ENCODE measurements around the gene C8B. TPM values are rescaled to one million over a fixed set of nuclear protein-coding genes. Genes with fewer than 3 reads are reported as not detected.

The C8B gene
- polyA plus RNA-seq (ENCODE audit: insufficient read length in 3 of 3) = under 1 TPM in 1 of 3 donors, not detected in 2; 0.28 TPM

- no peak for DNase-seq (ENCODE audit: low read depth in 3 of 3, low spot score in 2 of 3)
Observed at GRCh38 chr1:56965916-56966697, at the start of gene C8B. Gene C8B, minus strand, starts transcription at chr1:56966015. Its CDS starts 67 bp downstream, at chr1:56965948.

DNA sequence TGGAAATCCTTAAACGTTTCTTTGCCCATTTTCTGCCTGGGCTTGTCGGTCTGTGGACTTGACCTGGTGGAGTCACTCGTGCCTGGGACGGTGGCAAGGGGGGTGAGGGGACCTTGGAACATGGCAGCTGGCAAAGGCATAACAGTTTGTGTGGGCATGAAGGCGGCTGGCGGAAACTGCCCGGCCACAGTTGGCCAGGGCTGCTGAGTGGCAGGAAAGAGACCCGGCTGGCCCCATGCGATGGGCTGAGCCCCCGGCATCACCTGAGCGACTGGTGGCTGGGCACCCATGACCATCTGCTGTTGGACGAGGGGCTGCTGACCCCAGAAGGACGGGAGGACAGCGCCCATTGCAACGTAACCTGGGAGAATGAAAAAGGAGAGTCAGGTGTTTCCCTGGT is 49.3 kb upstream of the C8B start:
- DNase-seq (ENCODE audit: low read depth in 3 of 3, low spot score in 2 of 3) = no peak

- DNase-seq (ENCODE audit: low read depth in 3 of 3, low spot score in 2 of 3) = no peak
Observed at GRCh38 chr1:57013522-57013921, 47.7 kb upstream of the C8B start.

- no peak for DNase-seq (ENCODE audit: low read depth in 3 of 3, low spot score in 2 of 3)
Observed at GRCh38 chr1:57012315-57012714, 46.5 kb upstream of the C8B start.

DNA sequence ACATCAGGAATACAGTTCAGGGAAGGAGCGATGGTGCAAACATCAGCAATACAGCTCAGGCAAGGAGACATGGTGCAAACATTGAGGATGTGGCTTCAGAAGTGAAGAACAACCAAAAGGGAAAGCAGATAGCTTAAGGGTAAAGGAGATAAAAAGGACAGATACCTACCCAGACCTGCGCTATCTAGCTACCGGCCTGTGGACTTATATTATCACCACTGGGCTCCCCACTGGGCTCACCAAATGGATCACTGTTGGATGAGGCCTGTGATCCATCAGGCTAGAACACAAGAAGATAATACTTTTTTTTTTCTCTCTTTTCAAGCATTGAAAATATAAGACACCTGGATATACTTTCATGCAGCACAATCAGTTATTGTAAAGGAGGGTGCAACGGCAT is 44.7 kb upstream of the C8B start:
- DNase-seq (ENCODE audit: low read depth in 3 of 3, low spot score in 2 of 3) = no peak

DNA sequence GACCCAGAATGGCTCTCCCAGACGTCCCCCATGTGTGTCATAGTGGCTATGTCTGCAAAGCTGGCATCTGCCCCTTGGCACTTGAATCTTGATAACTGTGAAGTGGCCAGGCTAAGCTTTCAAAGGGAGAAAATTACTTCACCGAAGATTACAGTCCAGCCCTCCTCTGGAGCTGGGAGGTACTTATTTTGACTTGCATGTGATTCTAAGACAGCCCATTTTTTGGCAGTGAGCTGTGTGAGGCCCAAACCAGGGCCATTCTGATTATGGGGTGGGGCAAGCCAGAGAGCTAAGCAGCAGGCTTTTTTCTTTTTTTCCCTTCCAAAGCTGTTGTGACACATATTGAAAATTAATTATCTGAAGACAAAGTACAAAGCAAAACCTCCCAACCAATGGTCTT is 42.1 kb upstream of the C8B start:
- no peak for DNase-seq (ENCODE audit: low read depth in 3 of 3, low spot score in 2 of 3)

GRCh38 chr1:57007472-57007871 is 41.7 kb upstream of the C8B start:
- no peak for DNase-seq (ENCODE audit: low read depth in 3 of 3, low spot score in 2 of 3)

DNA sequence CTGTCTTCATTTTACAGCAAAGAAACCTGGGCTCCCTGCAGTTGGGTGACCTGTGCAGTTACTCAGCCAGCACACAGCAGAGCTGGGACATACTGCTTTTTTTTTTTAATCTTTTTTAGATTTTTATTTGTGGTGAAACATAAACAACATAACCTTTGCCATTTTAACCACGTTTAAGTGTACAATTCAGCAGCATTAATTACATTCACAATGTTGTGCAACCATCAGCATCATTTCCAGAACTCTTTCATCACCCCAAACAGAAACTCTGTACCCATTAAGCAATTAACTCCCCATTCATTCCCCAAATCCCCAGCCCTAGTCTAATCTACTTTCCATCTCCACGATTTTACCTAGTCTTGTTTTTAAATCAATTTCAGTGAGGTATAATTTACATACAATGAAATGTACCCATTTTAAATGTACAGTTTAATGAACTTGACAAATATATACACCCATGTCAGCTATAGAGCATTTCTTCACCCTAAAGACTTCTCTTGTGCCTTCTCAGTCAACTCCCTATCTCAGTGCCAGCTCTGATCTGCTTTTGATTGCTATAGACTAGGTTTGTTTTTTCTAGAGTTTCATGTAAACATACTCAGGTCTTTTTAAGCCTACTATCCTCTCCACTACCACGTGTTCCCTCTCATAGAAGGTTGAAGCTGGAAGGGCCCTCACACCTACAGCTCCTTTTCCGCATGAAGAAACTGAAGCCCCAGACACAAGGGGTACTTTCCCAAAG is 37.8 kb upstream of the C8B start:
- no peak for DNase-seq (ENCODE audit: low read depth in 3 of 3, low spot score in 2 of 3)

DNA sequence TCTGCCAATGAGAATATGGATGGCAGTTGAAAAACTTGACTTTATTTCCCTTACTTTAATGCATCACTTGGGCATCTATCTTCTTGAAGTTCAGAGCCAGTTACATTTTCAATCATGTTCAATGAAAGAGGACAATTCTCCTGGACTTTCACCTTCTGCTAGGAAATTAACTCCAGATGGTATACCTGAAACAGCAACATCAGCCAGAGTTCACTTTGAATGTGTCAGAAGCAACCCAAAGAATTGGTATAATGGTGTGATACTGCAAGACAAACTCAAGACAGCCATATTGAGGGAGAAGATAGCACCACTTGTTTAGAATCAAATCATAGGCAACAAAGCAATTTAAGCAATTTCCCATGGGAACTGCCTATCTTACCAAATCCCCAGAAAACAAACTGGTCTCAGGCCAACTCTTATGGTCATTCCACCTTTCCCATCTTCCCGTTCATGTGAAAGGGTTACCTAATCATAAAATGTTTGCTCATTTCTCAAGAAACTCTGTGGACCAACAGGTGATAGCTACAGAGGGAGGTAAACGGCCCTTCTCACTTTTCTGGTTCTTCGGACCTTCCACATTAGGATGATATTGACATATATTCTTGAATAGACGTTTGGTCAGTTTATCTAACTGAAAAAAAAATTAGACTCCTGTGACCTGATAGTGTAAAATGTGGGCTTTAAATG is 29.7 kb upstream of the C8B start:
- DNase-seq (ENCODE audit: low read depth in 3 of 3, low spot score in 2 of 3) = no peak

DNA sequence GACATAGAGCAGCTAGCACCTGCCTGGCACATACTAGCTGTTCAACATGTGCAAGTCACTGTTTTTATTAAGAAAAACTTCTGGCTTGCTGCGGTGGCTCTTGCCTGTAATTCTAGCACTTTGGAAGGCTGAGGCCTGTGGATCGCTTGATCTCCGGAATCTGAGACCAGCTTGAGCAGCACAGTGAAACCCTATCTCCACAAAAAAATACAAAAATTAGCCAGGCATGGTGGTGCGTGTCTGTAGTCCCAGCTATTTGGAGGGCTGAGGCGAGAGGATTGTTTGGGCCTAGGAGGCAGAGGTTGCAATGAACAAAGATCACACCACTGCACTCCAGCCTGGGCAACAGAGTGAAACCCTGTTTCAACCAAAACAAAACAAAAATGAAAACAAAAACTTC is 27.7 kb upstream of the C8B start:
- peak; percentile 18 to 55 (median 19) for DNase-seq (ENCODE audit: low read depth in 3 of 3, low spot score in 2 of 3)

DNA sequence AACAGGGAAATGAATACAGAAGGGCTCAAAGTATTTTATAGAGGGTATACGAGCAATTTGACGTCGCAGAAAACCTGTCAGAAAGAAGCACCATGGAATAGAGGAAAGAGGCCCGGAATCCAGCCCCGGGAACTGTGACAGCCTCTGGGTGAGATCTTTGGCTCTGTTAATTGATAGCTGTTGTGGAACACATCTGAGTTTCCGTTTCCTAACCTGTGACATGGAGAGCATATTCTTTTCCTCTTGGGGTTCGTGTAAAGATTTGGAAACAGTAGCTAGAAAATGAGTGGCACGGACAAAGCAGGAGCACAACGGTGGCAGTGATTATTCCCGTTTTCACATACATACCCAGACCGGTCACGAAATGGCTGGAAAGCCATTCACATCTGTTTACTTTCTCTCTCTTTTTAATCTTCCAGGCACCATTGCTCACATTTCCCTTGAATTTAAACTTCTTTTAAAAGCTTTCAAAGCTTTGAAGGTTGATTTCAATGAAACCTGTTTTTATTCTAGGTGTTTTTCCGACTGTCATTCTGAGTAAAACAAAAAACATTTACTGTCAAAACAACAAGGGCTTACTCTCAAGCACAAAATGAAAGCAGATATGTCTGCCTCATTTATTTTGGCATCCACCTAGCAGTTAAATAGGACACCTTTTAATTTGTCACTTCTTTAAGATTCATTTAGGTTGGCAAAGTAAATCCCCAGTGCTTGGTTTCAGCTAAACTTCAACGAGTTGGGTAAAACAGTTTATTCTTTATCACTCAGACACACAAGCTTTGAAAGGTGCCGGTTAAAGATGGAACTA is 26.7 kb upstream of the C8B start:
- peak in 1 of 3 donors; percentile 15 for DNase-seq (ENCODE audit: low read depth in 3 of 3, low spot score in 2 of 3)

DNA sequence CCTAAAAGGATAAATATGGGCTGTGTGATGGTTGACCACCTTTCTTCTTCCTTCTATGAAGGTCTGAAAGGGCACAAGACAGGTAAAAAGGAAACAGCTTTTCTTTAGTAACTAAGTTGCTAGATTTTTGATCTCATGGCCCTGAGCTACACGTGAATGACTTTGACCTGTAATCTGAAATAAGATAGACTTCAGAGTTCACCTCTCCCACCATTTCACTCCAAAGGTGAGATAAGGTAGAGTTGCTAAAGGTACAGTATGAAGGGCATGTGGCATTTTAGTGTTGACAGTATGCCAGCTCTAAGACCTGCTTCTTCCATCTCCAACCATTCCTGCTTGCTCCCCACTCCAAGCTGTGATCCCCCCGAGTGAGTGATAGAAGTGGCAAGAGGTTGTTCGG is 25.8 kb upstream of the C8B start:
- no peak for DNase-seq (ENCODE audit: low read depth in 3 of 3, low spot score in 2 of 3)

GRCh38 chr1:56986397-56986796 is 20.6 kb upstream of the C8B start:
- no peak for DNase-seq (ENCODE audit: low read depth in 3 of 3, low spot score in 2 of 3)

- no peak for DNase-seq (ENCODE audit: low read depth in 3 of 3, low spot score in 2 of 3)
Observed at GRCh38 chr1:56985857-56986256, 20.0 kb upstream of the C8B start.

- no peak for DNase-seq (ENCODE audit: low read depth in 3 of 3, low spot score in 2 of 3)
Observed at GRCh38 chr1:56983484-56983883, 17.7 kb upstream of the C8B start.

DNA sequence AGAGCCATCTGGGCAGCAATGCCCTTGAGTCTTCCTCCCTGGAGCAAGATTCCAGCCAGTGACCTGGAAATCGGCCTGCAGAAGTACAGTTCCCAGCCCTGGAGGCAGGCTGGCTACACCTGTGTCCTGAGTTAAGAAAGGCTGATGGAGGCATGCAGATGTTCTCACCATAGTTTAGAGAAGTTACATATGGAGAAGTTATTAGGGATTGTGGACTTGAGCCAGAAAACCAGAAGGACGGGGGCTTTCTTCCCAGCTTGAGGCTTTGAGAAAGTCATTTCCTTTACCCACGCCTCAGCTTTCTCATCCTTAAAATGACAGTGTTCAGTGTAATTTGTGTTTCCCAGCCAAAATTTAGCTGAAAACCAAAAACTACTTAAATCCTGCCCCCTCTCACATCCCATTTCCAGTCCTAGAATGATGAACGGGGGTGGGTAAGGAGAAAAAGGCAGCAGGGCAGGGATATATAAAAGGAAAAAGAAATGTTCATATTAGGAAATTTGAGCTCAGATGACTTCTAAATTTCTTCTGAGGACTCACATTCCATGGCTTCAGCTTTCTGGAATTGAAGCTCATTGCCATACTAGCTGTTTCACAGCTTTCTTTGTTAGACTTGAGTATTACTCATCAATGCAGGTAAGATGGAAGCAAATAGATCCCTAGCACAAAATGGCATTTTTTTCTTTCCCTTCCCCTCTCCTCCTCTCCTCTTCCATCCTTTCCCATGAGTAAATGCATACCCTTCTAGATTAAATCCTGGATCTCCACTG is 14.4 kb upstream of the C8B start:
- no peak for DNase-seq (ENCODE audit: low read depth in 3 of 3, low spot score in 2 of 3)

GRCh38 chr1:56978819-56979218 is 13.0 kb upstream of the C8B start:
- DNase-seq (ENCODE audit: low read depth in 3 of 3, low spot score in 2 of 3) = no peak

GRCh38 chr1:56977910-56978309 is 12.1 kb upstream of the C8B start:
- no peak for DNase-seq (ENCODE audit: low read depth in 3 of 3, low spot score in 2 of 3)

DNA sequence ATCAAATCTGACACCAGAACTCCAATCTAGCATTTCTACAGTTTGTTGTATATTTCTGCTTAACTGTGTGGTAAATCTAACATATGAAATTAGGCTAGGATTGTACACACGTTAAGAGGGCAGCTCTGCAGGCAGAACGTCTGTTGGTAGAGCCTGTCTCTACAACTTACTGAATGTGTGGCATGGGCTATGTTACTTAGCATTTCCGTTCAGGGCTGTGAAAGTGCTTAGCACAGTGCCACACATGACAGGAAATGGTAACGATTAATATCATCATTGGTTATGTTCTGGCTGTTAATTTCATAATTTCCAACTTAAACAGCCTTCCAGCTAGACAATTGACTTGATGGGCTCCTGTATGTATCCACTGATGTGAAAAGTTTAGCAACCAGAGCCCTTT is 9.6 kb upstream of the C8B start:
- DNase-seq (ENCODE audit: low read depth in 3 of 3, low spot score in 2 of 3) = no peak
